Tongue (tissue), 2 donors: ENCODE results near the gene LRRC1. TPM values are rescaled to one million over a fixed set of nuclear protein-coding genes. Genes with fewer than 3 reads are reported as not detected.

Experiments used
- DNase-seq: peaks from one replicate; pipeline ENCODE4 v3.0.0-alpha.2; 2015
- total RNA-seq: library from RNA; depleted of rRNA; stranded (reverse); fragments of >200 nt; gene quantifications from one replicate; pipeline ENCODE4 v1.2.3, GENCODE V29; 2014

LRRC1 gene
- total RNA-seq, 1 donor from 2014 or later, result 19.1 TPM

DNA sequence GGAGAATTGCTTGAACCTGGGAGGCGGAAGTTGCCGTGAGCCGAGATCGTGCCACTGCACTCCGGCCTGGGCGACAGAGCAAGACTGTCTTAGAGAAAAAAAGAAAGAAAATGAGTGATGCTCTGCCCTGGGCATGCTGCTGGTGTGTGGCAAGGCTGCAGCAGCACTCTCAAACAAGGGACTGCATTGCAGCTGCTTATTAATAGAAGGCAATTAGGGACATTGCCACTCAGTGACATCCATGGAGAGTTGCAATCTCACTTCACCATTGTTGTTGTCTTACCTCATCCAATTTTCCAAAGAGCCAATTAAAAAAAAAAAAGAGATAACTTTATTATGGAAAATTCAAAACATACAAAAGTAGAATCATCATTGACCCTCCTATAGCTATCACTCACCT, 131.1 kb downstream of the LRRC1 start:
- DNase-seq, result no peak

DNA sequence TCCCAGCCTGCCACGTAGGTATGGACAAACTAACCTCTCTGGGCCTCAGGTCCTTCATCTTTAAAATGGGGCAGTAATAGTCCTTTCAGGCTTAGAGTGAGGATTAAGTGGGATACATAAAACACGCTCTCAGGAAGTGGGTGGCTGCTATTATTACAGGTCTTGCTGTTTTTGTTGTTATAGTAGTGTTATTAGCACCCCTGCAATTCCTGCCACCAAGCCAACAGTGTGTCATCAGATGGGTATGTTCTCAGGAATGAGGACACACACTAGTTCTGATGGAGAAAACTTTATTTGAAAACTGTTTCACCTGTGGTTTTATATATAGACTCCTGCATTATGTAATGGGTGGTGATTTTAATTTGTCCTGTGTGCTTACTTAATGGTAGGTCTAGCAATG, 131.7 kb downstream of the LRRC1 start:
- peak; percentile 38 for DNase-seq

DNA sequence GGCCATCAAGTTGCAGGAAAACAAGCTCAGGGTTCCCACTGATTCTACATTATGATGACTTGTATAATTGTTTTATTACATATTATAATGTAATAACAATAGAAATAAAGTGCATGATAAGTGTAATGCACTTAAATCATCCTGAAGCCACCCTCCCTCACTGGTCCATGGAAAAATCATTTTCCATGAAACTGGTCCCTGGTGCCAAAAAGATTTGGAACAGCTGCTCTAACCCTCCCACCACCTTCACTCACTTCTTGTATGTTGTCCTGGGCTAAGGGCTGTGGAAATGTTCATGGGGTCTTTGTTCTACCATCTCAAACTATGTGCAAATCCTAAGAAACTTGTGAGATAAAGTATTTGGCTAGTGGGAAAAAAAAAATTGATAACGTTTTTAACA, 133.8 kb downstream of the LRRC1 start:
- DNase-seq, result no peak

DNA sequence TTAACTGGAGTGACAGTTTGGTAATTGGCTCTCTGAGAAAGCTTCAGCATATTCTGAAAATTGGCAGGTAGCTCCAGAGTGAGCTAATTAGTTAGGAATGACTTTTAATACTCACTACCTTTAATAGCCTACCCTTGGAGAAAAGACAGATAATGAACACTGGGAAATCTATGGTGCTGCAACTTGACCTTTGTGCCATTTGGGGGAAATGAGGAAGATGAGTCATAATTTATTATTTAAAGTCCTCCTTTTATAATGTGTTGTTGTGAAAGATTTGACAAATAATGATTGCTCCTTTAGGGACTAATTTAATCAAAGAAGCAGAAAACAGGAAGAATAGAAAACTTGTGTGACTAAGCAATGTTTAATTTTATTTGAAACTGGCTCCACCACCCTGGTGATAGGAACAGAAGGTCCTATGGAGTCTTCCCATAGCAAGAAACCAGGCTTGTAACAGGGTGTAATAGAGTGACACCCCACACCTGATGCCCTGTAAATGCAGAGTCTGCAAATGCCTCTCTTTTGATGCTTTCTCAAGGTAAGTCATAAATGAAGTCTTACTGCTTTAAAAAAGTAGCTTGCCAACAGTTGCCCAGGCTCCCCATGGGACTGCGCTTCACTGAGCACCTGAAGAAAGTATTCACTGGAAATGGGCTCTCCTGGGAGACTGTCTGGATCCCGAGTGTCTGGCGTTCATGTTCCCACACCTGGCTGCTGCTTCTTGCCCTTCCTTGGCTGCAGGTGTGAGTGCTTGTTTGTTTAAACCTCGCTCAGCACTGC, 134.4 kb downstream of the LRRC1 start:
- no peak for DNase-seq

DNA sequence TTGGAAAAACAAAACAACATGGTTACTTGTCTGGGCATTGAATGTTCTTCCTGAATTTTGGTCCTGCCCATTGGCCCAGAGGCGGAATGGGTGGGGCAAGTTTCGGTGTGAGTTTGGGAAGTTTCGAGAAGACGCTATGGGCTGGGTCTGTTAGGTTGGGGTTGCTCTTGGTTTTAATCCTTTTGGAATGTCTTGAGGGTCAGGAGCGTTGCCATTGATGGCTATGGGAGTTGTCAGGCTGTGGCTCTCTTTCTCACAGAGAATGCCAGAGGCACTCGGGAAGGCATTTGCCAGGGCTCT, 135.0 kb downstream of the LRRC1 start:
- DNase-seq, result no peak

DNA sequence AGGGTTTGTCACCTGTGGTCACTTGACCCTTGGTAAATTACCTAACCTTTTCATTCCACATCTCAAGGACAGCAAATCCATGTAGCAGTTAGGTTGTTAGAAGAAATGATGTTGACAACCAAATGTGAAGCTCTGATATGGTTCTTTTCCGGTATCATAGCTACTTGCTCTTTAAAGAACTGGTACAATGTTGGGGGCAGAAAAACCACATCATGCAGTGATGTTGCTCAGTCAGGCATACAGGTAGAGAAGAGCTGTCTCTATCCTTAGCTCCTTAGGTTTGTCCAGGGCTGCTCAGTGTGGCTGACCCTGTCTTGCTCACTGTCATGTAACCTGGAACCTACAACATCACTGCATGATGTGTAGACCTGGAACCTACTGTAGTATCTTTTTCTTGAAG, 135.5 kb downstream of the LRRC1 start:
- no peak for DNase-seq

DNA sequence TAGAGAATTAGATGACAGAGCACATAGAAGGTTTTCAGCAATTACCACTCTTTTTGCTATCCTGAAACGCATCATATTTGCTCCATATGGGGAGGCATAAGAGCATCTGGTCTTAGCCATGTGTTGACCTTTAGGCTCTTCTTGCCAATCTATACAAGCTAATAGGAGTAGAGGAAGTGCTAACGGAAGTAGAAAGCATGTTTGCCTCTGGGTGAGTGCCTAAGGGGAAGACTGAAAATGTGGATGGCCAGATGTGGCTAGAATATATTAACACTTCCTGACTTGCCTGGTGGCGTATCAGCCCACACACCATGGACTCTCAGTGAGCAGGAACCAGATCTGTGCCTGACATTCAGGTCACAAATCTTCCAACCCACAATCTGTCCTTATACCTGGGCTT, 136.3 kb downstream of the LRRC1 start:
- no peak for DNase-seq

DNA sequence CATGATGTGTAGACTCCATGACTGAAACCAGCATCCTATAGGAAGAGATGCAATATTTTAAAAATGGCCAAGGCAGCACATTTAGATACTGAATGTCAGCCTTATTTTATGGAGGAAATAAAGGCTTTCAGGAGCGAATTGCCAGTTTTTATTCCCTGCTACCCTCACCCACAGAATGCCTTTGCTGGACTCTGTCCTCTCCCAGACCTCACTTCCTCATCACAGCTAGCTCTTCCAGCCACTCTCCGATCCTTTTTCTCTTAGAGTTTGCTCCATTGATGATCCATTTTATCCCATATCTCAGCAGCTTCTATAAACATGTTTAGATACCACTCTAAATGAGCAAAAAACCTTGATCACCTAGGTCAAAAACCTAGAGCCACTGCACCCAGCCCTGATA, 137.7 kb downstream of the LRRC1 start:
- DNase-seq, result no peak

DNA sequence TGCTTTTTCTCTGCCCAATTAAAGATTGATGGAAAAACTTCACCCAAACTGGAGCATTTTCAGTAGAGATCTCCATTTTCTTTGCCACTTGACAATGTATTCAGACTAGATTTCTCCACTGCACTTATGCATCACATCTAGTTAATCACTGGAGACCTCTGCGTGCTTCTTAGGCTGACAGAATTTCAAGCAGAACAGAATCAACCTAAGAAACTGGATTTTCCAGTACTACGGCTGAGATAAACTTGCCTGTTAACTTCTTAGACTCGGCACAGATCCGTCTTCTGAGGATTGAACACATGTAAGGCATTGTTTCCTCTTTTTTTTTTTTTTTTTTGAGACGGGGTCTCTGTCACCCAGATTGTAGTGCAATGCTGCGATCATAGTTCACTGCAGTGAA, 139.2 kb downstream of the LRRC1 start:
- peak; percentile 40 for DNase-seq

DNA sequence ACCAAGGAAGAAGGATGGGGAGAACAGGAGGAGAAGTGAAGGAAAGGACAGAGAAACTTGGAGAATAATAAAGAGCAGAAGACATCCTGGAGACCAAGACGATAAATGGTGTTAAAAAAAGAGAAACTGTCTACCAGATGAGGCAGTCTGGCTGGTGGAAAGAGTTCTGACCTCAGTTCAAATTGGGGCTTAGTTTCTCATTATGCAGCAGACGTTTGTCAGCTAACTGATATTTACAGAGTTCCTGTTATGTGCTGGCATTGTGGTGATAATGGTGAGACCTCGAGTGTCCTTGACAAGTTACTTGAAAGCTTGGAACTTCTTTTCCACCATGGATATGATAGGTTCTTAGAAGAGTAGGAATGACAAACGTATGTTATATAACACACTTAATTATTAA, 142.7 kb downstream of the LRRC1 start:
- DNase-seq, result no peak

DNA sequence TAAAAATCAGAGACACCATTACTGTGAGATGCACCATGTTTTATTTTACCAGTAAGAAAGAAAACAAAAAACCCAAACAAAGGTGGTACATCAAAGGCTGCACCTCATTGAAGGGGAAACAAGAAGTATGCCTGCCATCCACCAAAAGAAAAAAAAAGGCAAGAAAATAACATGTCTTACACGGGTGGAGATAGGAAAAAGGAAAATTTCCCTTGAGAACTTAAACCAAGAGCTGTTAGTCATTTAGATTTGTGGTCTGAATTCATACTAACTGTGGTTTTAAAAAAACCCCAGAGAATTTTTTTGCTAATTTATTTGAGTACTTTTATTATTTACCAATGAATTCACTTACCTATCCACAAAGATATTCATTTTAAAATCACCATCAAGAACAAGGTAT, 144.0 kb downstream of the LRRC1 start:
- DNase-seq, result no peak

DNA sequence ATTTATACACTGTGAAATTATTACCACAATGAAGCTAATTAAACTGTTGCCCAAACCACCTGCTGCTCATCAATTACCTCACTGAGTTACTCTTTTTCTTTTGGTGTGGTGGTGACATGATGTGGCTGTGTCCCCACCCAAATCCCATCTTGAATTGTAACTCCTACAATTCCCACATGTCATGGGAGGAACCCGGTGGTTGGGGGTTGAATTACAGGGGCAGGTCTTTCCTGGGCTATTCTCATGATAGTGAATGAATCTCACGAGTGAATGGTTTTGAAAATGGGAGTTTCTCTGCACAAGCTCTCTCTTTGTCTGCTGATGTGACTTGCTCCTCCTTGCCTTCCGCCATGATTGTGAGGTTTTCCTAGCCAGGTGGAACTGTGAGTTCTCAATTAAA, 145.0 kb downstream of the LRRC1 start:
- DNase-seq, result no peak

DNA sequence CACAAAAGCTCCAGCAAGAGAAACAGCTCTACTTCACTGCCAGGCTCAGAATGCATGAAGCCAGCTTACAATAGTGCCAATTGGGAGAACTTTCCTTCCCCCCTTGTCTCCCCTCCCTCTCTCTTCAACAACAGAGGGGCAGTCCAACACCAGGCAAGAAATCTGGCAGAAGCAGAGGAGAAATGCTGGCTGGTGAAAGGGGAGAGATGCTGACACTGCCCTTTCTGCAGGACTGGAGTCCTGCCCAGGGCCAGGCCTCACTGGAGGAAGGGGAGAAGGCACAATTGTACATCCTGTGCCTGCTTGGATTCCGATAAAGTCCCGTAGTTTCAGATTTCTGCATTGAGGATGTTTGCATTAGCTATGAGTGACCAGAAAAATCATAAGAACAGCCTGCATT, 148.6 kb downstream of the LRRC1 start:
- peak; percentile 76 for DNase-seq

DNA sequence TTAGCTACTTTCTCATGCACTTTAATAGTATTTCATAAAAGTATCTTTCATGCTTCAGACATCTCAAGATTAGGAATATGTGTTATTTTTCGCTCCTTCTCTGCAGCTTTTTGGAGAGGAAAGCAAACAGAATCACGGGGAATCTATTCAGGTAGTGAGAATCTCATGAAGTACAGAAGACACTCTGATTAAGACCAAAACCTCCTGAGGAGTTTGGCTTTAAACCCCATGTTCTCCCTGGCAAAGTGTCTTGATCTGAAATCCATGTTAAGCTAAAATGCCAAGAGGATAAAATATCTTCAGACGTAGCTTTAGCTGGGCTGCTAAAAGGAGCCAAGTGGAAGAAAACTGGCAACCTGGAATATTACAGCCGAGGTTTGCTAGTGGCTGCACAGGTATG, 149.3 kb downstream of the LRRC1 start:
- DNase-seq, result peak; percentile 24

DNA sequence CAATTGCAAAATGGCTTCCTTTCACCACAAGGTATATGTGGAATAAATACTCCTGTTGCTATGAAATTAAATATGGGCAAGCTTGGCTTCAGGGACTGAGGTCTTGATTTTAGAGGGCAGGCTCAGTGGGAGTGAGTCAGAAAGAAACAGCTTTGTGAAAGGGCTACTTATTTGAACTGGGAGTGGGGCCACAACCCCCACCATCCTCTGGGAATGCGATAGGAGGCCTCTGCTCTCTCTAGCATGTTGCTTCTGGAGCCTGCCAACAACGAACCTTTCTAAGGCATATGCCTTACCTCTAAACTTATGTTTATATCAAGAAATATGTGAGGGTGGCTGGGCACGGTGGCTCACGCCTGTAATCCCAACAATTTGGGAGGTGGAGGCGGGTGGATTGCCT, 149.7 kb downstream of the LRRC1 start:
- DNase-seq, result peak; percentile 30

DNA sequence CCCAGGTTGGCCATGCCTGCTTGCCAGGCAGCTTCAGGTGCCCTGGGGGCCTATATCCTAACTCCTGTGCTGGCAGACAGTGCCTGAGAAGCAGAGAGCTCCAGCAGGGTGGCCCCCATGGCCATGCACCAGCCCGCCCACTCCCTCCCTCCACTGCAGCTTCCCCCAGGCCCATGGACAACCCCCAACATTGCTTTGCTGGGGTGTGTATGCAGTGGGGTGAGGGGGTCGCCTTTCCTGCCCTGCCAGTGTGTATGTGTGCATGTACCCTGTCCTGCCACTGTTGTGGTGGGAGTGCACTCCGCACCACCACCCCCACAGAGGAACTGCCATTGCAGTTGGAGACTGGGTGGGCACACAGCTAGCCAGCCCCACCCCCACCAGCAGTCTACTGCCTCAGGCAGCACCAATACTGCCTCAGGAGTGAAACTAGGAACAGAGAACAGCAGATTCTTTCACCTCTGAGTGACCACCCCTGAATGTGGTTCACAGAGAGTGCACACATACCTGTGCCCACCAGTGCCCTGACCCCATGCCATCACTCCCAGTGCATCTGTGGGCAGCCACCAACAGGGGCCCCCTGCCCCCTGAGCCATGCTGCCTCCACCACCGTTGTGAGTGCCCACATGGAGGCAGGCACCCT, 151.1 kb downstream of the LRRC1 start:
- no peak for DNase-seq

DNA sequence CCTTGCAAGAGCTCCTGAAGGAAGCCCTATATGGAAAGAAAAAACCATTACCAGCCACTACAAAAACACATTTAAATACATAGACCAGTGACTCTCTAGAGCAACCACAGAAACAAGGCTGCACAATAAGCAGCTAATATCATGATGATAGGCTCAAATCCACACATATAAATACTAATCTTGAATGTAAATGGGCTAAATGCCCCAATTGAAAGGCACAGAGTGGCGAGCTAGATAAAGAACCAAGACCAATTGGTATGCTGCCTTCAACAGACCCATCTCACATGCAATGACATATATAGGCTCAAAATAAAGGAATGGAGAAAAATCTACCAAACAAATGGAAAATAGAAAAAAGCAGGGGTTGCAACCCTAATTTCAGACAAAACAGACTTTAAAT, 153.0 kb downstream of the LRRC1 start:
- no peak for DNase-seq

DNA sequence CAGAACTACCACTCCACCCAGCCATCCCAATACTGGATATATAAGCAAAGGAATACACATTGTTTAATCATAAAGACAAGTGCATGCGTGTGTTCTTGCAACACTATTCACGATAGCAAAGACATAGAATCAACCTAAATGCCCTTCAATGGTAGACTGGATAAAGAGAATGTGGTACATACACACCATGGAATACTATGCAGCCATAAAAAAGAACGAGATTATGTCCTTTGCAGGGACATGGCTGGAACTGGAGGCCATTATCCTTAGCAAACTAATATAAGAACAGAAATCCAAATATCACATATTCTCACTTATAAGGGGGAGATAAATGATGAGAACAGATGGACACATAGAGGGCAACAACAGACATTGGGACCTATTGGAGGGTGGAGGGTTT, 156.6 kb downstream of the LRRC1 start:
- no peak for DNase-seq

DNA sequence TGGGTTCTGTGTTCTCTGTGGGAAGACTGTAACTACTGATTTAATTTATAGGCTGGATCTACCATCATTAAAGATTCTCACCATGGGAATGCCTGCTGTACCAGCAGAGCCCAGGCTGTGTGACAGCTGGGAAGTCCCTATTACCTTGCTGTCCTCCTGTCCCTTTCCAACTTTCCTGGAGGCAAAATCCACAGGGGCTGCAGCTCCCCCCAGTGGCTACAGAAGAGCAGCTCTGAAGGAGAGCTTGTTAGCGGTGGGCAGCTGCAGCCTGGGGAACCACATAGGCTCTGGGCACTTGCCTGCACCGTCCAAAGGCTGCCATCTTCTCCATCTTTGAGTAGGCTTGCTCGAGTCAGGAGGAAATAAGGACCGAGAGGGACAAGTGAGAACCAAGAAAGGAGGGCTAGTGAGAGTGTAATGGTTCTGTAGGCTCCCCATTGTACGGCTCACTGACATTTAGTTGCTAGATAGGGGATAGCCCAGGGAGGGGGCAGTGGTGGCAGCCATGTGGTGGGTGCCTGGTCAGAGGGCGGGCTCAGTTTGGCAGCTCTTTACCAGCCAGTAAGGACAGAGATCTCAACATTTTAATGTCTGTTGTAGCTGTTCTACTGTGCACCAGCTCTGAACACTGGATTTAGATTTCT, 161.4 kb downstream of the LRRC1 start:
- DNase-seq, result peak; percentile 90

DNA sequence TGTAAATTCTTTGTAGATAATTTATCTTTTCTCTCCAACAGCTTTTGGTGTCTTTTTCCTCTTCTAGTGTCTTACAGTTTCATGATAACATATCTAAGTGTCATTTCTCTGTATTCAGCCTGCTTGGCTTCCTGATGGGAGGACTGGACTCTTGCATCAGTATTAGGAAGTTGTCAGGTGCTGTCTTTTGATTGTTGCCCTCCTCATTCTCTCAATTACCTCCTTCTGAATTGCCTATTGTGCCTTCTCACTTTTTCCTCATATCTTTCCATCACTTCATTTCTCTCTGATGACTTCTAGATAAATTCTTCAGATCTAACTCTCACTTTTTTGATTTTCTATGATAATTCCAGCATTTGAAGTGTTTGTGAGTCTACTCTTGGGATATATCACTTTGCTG, 162.0 kb downstream of the LRRC1 start:
- no peak for DNase-seq

DNA sequence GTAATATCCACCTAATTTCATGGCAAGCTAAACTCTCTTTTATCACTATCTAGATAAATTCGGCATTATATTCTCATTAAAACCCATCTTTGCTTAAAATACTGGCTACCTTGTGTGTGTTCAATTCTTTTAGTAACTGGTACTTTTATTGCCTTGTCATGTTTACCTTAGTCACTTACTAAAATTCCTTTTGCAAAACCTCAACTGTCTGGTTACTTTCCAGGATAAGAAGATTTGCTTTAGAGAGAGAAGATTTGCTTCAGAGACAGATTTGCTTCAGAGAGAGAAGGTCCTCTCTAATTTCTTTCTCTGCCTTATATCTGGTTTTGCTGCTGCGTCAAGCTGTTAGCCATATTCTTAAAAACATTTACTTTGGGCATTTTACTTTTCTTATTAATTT, 164.9 kb downstream of the LRRC1 start:
- DNase-seq, result no peak

DNA sequence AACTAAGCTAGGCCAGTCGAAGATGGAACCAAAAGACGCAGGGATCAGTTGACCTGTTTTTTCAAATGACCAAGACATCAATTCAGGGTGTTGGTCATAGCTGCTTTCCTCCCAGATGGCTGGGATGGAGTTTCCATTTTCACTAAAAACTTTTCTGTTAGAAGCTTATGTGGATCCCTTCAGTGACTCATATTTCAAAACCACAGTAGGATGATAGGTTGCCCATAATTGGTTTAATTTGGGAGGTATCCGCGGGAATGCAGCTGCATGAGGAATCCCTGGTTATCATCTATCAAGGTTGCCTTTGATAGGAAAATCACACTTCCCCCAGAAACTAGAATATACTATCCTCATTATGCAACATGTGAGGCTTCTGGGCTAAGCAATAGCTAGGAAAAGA, 165.5 kb downstream of the LRRC1 start:
- DNase-seq, result no peak

DNA sequence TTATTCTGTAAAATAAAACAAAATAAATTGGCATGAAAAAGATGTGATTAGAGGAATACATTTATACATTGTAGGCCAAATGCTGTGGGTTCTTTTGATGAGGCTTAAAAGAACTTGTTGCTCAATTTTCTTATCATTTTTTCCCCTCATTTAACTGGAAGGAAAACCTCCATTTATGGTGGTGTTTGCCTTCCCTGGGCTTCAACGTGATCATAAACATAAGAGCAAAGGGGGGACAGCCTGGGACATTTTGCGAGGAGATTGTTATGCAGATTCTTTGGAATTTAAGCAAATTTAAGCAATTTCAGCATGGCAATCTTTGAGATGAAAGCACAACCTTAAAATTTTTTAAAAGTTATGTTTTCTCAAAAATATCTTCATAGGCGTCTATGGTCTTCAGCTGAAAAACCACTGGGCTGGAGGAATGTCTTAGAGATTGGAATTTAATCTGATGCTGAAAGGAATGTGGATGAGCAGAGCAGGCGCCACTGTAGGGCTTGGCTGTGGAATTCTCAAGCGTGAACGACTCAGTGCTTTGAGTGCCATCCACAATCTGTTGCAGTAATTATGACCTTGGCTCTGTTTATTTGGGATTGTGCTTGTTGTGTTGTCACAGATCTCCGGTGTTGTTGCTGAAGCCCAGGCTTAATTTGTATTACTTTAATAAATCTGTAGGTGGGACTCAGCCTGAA, 167.0 kb downstream of the LRRC1 start:
- DNase-seq, result peak; percentile 33
